HG03045 (cell line): Measurements from ENCODE around the gene C1orf159.
"Not testable (repeated sequence)": the region's sequence is repeated elsewhere in the genome, so short reads cannot be mapped to it uniquely, and the experiment has no call there.

Experiments used
- ATAC-seq: cut with Tn5 transposase; IDR thresholded peaks from one replicate; pipeline ENCODE4 v1.9.1; 2021; ENCODE audit warnings: mild to moderate bottlenecking, moderate library complexity; ENCODE audit not compliant: unreplicated experiment

The C1orf159 gene

GRCh38 chr1:1115786-1116700 lies at the start of gene C1orf159:
TSS of gene C1orf159 (minus strand) at chr1:1116089. CDS start at chr1:1091543, 24,546 bp downstream.
- peak; percentile 89 for ATAC-seq

GRCh38 chr1:1165485-1165884 lies 49.6 kb upstream of the C1orf159 start:
- no peak for ATAC-seq

GRCh38 chr1:1164701-1165451 lies 49.0 kb upstream of the C1orf159 start:
- ATAC-seq = no peak

DNA sequence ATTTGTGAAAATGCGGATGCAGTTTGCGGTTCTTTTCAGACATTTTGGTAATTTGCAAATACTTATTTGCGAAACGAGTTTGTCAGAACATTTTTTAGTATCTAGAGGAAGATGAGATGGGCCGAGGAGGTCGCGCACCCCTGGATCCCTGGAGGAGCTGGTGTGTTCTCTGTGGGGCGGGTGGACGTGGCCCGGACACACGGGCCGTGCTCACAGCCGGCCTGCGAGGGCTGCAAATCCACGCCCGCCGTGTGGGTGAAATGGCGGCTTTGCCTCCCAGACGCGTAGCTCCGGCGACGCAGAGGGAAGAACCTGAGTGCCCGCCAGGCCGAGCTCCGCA lies 48.4 kb upstream of the C1orf159 start:
- no peak for ATAC-seq

DNA sequence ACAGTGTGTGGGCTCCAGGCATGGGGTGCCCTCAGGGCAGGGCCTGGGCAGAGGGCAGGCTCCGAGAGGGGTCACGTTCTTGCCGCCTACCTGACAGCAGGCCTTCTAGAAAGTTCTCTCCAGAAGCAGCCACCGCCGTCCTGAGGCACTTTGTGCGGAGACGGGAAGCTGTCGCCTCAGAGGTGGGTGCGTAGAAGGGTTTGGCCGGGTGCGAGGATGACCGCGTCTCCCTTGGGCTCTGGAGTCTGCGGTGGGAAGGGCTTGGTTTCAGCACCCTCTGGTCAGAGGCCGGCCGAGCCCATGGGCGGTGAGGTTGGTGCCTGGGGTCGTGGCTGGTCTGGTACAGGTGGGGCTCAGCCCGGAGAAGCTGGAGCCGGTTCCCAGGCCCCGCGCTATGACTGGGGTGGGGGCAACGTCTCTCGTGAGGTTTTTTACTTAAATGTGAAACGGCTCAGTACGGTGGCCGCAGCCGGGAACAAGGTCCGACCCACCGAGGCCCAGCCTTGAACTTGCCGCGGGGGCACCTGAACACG lies 47.7 kb upstream of the C1orf159 start:
- no peak for ATAC-seq

DNA sequence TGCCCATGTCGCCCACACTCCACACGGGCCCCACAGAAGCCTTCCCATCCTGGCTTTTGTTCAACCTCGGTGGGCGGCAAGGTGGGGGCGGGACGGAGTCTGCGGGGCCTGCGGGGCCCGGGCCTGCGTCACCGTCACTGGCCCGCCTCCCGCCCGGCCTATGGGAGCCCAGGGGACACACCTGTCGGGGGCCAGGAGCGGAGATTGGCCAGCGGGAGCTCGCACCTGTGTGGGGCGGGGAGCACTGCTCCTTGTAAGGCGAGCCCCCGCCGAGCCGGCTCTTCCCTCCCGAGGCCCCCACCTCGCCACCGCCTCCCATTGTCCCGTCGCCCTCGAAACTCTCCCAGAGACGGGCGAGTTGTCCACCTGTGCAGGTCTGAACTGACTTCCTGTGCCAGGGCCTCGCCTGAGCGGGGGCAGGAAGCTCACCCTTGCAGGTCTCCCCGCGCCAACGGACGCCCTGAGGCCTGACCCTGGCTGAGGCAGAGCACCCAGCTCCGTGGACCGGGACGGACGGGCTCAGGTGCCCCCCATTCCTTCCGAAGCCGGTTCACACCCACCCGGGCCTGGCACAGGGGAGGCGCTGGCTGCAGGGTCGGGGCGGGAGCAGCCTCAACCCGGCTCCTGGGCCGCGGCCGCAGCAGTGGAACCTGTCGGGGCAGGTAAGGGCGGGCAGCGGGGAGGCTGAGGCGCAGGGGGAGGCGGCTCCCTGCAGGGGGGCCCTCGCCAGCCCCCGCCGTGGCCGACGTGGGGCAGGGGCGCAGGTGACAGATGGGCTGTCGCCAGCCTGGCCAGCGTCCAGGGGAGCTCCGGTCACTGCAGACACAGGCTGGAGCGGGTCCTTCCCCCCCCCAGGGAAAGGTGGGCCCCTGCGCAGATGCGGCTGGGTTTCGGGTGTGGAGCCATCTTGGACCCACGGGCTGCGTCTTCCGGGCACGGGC lies 47.0 kb upstream of the C1orf159 start:
- no peak for ATAC-seq

- no peak for ATAC-seq
Measured at GRCh38 chr1:1161683-1162079, 45.8 kb upstream of the C1orf159 start.

DNA sequence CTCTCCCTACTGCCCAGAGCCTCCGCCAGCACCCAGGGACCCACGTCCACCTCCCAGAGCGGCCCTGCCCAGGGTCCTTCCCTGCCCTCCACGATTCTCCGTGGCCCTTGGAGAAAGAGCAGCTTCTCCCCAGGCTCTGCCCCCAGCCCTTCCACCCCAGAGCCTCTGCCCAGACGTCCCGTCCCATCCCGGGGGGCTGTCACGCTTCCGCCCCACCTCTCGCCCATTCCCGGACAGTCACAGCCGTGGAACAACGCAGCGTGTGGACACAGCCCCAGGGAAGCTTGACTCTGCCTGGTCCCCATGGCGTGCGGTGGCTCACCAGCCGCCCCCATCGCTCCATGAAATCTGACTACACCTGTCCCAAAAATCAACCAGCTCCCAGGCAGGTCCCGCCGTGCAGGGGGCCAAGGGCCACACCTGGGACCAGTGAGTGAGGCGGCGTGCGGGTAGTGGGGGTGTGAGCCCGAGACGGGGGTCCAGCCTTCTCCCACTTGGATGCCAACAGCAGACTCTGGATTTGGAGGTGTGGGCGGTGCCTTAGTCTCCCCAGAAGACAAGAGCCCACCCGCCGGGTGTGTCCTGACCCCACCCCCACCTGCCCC lies 45.3 kb upstream of the C1orf159 start:
- ATAC-seq = no peak

GRCh38 chr1:1160281-1160930 lies 44.5 kb upstream of the C1orf159 start:
- no peak for ATAC-seq

DNA sequence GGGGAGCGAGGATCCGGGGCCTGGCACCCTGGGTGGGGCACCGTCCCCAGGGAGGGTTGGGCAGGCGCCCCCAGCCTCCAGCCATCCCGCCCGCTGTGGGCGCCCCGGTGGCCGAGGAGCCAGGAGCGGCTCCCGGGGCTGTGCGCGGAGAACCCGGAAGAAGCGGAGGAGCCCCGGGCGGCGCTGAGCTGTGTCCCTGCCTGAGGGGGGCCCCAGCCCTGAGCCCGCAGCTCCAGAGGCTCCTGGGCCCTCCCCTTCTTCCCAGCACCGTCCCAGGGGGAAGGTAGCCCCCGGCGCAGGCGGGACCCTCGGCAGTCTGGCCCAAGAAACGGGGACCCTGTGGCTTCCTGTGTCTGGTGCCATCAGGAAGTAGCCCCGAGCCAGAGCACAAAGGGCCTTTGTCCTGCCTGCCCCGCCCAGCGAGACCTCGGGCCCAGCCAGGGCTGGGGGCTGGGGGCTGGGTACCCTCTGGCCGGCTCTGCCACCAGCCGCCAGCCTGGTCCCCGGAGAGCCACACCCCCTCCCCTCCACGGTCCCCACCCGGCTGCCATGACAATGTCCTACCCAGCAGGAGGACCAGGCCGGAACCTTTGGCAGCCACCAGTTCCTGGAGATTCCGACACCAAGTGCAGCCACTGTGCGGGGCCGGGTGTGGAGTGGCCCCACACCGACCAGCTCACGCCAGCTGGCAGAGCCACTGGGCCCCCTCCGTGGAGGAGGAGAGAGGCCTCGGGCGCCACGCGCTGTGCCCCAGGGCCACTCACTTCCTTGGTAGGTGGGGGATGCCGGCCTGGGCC lies 42.2 kb upstream of the C1orf159 start:
- ATAC-seq = peak; percentile 40

- peak; percentile 53 for ATAC-seq
Measured at GRCh38 chr1:1157426-1157913, 41.6 kb upstream of the C1orf159 start.

DNA sequence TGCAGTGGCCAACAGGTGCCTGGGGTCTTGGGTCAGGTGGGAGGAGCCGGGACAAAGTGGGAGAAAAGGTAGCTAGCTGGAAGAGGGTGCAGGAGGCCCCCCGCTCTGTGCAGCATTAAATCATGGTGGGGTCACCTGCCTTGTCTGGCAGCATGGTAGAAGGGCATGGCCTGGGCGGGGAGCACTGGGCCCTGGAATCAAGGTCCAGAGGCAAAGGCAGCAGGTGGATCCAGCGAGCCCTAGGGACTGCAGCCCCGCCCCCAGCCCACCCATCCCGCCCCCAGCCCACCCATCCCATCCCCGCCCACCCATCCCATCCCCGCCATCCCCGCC lies 41.1 kb upstream of the C1orf159 start:
- no peak for ATAC-seq

DNA sequence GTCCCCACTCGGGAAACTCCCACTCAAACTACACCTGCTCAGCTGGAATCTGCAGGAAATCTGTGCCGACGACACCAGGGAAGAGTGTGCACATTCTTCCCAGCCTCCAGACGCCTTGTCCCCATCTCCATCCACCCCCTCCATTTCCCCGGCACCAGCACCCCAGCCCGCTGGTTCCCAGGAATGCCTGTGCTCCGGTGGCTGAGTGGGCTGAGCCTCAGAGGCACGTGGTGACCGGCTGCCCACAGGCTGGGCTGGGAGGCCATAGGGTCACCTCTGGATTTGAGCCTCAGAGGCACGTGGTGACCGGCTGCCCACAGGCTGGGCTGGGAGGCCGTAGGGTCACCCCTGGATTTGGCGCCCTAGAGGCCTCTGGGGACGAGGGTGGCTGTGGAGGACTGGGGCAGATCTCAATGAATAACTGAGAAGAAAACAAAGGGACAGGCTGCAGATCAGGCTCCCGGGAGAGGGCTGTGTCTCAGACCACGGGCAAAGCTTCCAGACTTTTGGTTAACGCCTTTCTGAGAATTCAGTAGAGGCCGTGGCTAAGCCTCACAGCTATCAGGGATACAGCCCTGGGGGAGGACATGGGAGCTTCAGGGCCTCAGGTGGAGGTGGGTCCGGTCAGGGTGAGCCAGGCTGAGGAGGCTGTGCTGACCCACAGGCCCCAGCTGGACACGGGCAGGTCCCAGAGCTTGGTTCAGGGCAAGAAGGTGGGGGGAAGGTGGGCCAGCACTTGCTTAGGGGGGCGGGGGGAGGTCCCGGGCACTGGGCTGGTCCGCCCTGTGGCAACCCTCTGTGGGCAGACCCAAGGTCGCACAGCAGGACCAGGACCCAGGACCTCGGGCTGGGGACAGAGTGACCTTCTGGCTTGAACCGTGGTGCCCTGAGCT lies 40.5 kb upstream of the C1orf159 start:
- no peak for ATAC-seq

DNA sequence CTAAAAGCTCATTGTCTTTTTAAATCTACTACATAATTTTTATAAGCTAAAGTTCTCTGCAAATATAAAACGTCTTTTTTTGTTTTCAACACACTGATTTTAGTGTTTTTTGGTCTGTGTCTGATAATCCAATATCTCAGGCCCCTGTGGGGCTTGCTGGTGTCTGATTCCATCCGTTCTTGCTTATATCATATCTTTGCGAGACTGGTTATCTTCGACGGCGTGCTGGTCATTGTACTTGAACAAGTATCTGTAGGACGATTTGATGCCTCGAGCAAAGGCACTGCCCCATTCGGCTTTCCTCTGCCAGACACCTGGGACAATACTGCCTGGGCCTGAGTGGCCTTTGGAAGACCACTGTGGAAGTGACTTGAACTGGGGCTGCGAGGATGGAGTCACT lies 39.4 kb upstream of the C1orf159 start:
- no peak for ATAC-seq

- no peak for ATAC-seq
Measured at GRCh38 chr1:1153874-1154273, 38.0 kb upstream of the C1orf159 start.

- ATAC-seq = not testable (repeated sequence)
Measured at GRCh38 chr1:1153215-1153614, 37.3 kb upstream of the C1orf159 start.

- ATAC-seq = not testable (repeated sequence)
Measured at GRCh38 chr1:1152431-1152830, 36.5 kb upstream of the C1orf159 start.

DNA sequence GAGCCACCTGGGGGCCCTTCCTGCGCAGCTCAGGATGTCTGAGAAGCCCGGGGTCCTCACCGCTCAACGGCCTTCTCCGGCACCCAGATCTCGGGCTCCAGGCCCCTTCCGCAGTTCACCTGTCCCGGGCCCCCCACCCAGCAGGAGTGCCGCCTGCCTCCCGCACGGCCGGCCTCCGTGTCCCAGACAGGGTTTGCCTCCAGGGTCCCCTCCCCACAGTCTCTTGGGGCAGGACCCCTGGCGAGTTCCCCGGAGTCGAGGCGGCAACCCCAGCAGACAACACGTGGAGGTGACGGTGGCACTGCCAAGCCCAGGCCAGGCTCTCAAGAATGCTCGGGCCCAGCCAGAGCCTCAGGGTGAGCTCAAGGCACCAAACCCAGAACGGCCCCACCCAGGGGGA lies 35.4 kb upstream of the C1orf159 start:
- no peak for ATAC-seq
